GM18508 (cell line): ENCODE data around the gene CCR1.

Source experiments
- ATAC-seq: cut with Tn5 transposase; IDR thresholded peaks from one replicate; pipeline ENCODE4 v1.9.1; 2021; ENCODE audit warnings: moderate number of reproducible peaks; ENCODE audit not compliant: insufficient read depth, unreplicated experiment

Gene CCR1

GRCh38 chr3:46208167-46208704 is at the start of gene CCR1:
Gene CCR1 (minus strand): TSS chr3:46208313. CDS start chr3:46204313, 4,000 bp downstream.
- no peak for ATAC-seq

- ATAC-seq: no peak
Measured at GRCh38 chr3:46252980-46253379, 44.9 kb upstream of the CCR1 start.

GRCh38 chr3:46245146-46245545 is 37.0 kb upstream of the CCR1 start:
- ATAC-seq: no peak

- no peak for ATAC-seq
Measured at GRCh38 chr3:46243560-46243959, 35.4 kb upstream of the CCR1 start.

- no peak for ATAC-seq
Measured at GRCh38 chr3:46242120-46242519, 34.0 kb upstream of the CCR1 start, which contains the start of gene CCR3. Gene CCR3 (plus strand): TSS chr3:46242460. CDS start chr3:46265159, 22,699 bp downstream.

GRCh38 chr3:46239952-46240351 is 31.8 kb upstream of the CCR1 start:
- ATAC-seq: no peak

- ATAC-seq: no peak
Measured at GRCh38 chr3:46239301-46239938, 31.3 kb upstream of the CCR1 start.

- no peak for ATAC-seq
Measured at GRCh38 chr3:46238386-46238785, 30.3 kb upstream of the CCR1 start.

GRCh38 chr3:46236294-46237054 is 28.4 kb upstream of the CCR1 start:
- ATAC-seq: no peak

- no peak for ATAC-seq
Measured at GRCh38 chr3:46235425-46235824, 27.3 kb upstream of the CCR1 start.

- ATAC-seq: no peak
Measured at GRCh38 chr3:46233194-46233593, 25.1 kb upstream of the CCR1 start.

GRCh38 chr3:46231323-46231722 is 23.2 kb upstream of the CCR1 start:
- ATAC-seq: no peak

GRCh38 chr3:46228260-46229242 is 20.4 kb upstream of the CCR1 start:
- ATAC-seq: no peak

- ATAC-seq: no peak
Measured at GRCh38 chr3:46222435-46223161, 14.5 kb upstream of the CCR1 start.

GRCh38 chr3:46221938-46222337 is 13.8 kb upstream of the CCR1 start:
- ATAC-seq: no peak

GRCh38 chr3:46221391-46221790 is 13.3 kb upstream of the CCR1 start:
- ATAC-seq: no peak

GRCh38 chr3:46218196-46218709 is 10.1 kb upstream of the CCR1 start:
- ATAC-seq: no peak

- ATAC-seq: no peak
Measured at GRCh38 chr3:46215810-46216414, 7.8 kb upstream of the CCR1 start.

- ATAC-seq: no peak
Measured at GRCh38 chr3:46214751-46215352, 6.7 kb upstream of the CCR1 start.
